ENCODE results near the gene CNPY2. TPM values are rescaled to one million over a fixed set of nuclear protein-coding genes. Genes with fewer than 3 reads are reported as not detected.

CNPY2 gene
- total and polyA plus RNA-seq, 2 of the 13 experiments (the other 11 are each of a cell fraction or from before 2014, with no cell fraction given): 285 to 356 TPM

DNA sequence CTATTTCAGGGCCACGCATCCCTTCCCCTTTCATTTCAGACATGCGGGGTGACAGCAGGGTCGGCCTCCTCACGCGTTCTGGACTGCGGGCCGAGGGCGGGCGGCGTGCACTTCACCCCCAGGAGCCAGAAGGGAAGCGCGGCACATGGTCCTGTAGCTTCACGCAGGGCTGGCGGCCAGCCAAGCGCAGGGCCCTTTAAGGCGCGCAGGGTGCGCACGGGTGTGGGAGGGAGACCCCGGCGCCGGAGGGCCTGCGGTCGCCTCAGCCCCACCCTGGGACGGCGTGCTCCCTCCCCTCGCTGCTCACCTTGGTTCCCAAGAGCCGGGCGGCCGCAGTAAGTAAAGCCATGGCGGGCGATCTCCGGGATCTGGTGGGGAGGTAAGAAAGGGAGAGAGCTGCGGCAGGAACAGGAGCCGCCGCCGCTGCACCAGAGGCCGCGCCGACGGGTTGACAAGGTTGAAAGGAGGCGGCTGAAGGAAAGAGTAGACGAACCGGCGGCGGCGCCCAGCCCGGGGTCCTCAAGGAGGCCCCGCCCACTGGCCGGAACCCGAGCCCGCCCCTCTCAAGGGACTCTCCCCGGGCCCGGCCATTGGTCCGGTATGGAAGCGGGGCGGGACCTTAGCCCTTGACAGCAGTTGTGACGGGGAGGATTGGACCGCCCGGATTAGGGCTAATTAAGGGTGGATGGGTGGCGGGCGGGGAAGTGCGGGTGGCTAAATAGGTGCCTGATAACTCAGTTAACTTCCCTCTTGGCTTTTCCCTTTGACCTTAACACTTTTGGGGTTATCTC lies 15.7 kb downstream of the CNPY2 start, which contains the start of gene CS (continued):
- TF ChIP-seq, protein P1, sequence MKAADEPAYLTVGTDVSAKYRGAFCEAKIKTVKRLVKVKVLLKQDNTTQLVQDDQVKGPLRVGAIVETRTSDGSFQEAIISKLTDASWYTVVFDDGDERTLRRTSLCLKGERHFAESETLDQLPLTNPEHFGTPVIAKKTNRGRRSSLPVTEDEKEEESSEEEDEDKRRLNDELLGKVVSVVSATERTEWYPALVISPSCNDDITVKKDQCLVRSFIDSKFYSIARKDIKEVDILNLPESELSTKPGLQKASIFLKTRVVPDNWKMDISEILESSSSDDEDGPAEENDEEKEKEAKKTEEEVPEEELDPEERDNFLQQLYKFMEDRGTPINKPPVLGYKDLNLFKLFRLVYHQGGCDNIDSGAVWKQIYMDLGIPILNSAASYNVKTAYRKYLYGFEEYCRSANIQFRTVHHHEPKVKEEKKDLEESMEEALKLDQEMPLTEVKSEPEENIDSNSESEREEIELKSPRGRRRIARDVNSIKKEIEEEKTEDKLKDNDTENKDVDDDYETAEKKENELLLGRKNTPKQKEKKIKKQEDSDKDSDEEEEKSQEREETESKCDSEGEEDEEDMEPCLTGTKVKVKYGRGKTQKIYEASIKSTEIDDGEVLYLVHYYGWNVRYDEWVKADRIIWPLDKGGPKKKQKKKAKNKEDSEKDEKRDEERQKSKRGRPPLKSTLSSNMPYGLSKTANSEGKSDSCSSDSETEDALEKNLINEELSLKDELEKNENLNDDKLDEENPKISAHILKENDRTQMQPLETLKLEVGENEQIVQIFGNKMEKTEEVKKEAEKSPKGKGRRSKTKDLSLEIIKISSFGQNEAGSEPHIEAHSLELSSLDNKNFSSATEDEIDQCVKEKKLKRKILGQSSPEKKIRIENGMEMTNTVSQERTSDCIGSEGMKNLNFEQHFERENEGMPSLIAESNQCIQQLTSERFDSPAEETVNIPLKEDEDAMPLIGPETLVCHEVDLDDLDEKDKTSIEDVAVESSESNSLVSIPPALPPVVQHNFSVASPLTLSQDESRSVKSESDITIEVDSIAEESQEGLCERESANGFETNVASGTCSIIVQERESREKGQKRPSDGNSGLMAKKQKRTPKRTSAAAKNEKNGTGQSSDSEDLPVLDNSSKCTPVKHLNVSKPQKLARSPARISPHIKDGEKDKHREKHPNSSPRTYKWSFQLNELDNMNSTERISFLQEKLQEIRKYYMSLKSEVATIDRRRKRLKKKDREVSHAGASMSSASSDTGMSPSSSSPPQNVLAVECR (CRISPR knock-in tag; IDR thresholded peaks at IDR 0.05; ENCODE audit: borderline replicate concordance): peak; percentile 94
- no peak for TF ChIP-seq JUNB (CRISPR knock-in tag; IDR thresholded peaks at IDR 0.05; ENCODE audit: borderline replicate concordance)
- TF ChIP-seq ZNF552 (CRISPR knock-in tag; IDR thresholded peaks at IDR 0.05; ENCODE audit: borderline replicate concordance): peak; percentile 64; the same call in 1 of the 2 replicates
- TF ChIP-seq RARG (CRISPR knock-in tag; IDR thresholded peaks at IDR 0.05; ENCODE audit: low read depth): no peak; the same call in 1 of the 2 replicates
- TF ChIP-seq, protein P2, sequence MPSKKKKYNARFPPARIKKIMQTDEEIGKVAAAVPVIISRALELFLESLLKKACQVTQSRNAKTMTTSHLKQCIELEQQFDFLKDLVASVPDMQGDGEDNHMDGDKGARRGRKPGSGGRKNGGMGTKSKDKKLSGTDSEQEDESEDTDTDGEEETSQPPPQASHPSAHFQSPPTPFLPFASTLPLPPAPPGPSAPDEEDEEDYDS (CRISPR knock-in tag; IDR thresholded peaks at IDR 0.05): no peak; the same call in none of the 2 replicates
- TF ChIP-seq HOXD1 (CRISPR knock-in tag; IDR thresholded peaks at IDR 0.05): no peak
- no peak for TF ChIP-seq RFX3 (CRISPR knock-in tag; IDR thresholded peaks at IDR 0.05)
- TF ChIP-seq, protein P3, sequence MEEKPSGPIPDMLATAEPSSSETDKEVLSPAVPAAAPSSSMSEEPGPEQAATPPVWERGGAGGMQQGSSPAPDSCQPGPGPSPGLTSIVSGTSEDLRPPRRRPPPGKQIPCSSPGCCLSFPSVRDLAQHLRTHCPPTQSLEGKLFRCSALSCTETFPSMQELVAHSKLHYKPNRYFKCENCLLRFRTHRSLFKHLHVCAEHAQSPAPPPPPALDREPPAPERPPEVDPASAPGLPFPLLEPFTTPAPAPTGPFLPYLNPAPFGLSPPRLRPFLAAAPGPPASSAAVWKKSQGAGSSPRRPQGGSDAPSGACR (CRISPR knock-in tag; IDR thresholded peaks at IDR 0.05): peak; percentile 80
- no peak for TF ChIP-seq SRSF9 (IDR thresholded peaks at IDR 0.05; ENCODE audit: borderline replicate concordance, insufficient read depth, low read depth, low read length, poor library complexity, severe bottlenecking)
- peak; percentile 82; the same call in 1 of the 2 replicates for TF ChIP-seq ELF4 (CRISPR knock-in tag; IDR thresholded peaks at IDR 0.05; ENCODE audit: borderline replicate concordance)
- TF ChIP-seq CCDC6 (CRISPR knock-in tag; IDR thresholded peaks at IDR 0.05): no peak; the same call in 1 of the 2 replicates
- TF ChIP-seq ZNF891 (CRISPR knock-in tag; IDR thresholded peaks at IDR 0.05): peak; percentile 68; the same call in 1 of the 2 replicates
- TF ChIP-seq, protein P4, sequence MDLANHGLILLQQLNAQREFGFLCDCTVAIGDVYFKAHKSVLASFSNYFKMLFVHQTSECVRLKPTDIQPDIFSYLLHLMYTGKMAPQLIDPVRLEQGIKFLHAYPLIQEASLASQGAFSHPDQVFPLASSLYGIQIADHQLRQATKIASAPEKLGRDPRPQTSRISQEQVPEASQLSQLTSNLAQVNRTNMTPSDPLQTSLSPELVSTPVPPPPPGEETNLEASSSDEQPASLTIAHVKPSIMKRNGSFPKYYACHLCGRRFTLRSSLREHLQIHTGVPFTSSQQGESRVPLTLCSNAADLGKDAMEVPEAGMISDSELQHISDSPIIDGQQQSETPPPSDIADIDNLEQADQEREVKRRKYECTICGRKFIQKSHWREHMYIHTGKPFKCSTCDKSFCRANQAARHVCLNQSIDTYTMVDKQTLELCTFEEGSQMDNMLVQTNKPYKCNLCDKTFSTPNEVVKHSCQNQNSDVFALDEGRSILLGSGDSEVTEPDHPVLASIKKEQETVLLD (CRISPR knock-in tag; IDR thresholded peaks at IDR 0.05; ENCODE audit: low read depth): no peak
- no peak for TF ChIP-seq REXO4 (CRISPR knock-in tag; IDR thresholded peaks at IDR 0.05; ENCODE audit: borderline replicate concordance)

All from HepG2 (cell line).